CD4-positive, alpha-beta T cell (primary cell): ENCODE data around the gene VEGFC. TPM values are rescaled to one million over a fixed set of nuclear protein-coding genes. Genes with fewer than 3 reads are reported as not detected.

ENCODE experiments used
- ATAC-seq: fragments of 200-7000 bp; cut with Tn5 transposase; one replicate; pipeline ENCODE4 v1.10.0; 2022; ENCODE audit warnings: mild to moderate bottlenecking; ENCODE audit not compliant: poor library complexity
- CTCF ChIA-PET: fragments of 350-600 bp; sonication (Branson Sonifier 250); formaldehyde crosslinking; loops from one replicate; lab custom pipeline; 2021; ENCODE audit warnings: antibody characterized with exemption, inconsistent platforms; lab: Charles Lee
- POLR2A ChIA-PET: fragments of 350-600 bp; sonication (Branson Sonifier 250); formaldehyde crosslinking; loops from one replicate; lab custom pipeline; 2021; ENCODE audit warnings: antibody characterized with exemption, inconsistent platforms; lab: Charles Lee
- DNase-seq, 14 experiments: peaks; one replicate each; pipeline ENCODE4 v3.0.0-alpha.2; 2013 to 2020; ENCODE audit warnings: mixed read lengths in 2 of 14
- H3K27ac ChIP-seq, 2 donors: one replicate each; pipeline versions ENCODE4 v1.5.1 to v1.7.0; 2013; ENCODE audit warnings: low read length in 2 of 2, low read depth in 1 of 2, mild to moderate bottlenecking in 1 of 2
- H3K27me3 ChIP-seq, 2 experiments: 1 replicate in 1 of 2; 2 replicates in 1 of 2; pipeline versions ENCODE4 v1.6.1 to v1.7.0; 2013; ENCODE audit warnings: low read length in 2 of 2, control low read depth in 1 of 2, mild to moderate bottlenecking in 1 of 2, moderate library complexity in 1 of 2; ENCODE audit not compliant: insufficient read depth in 2 of 2, control insufficient read depth in 1 of 2
- H3K36me3 ChIP-seq: one replicate; pipeline ENCODE4 v1.6.1; 2013; ENCODE audit warnings: low read length, control low read depth; ENCODE audit not compliant: insufficient read depth
- H3K4me1 ChIP-seq: one replicate; pipeline ENCODE4 v1.6.1; 2013; ENCODE audit warnings: low read length, control low read depth; ENCODE audit not compliant: insufficient read depth
- H3K4me3 ChIP-seq: one replicate; pipeline ENCODE4 v1.5.1; 2013; ENCODE audit warnings: mild to moderate bottlenecking, low read length, moderate library complexity
- H3K9me3 ChIP-seq, 2 experiments: 1 replicate in 1 of 2; 2 replicates in 1 of 2; pipeline versions ENCODE4 v1.6.1 to v1.7.0; 2013; ENCODE audit warnings: low read length in 2 of 2, mild to moderate bottlenecking in 2 of 2, control low read depth in 1 of 2, moderate library complexity in 1 of 2; ENCODE audit not compliant: control insufficient read depth in 1 of 2, insufficient read depth in 1 of 2
- H3K27ac Mint-ChIP-seq: one replicate; pipeline ENCODE4 v1.8.0; 2020; ENCODE audit warnings: mixed read lengths
- H3K27me3 Mint-ChIP-seq: one replicate; pipeline ENCODE4 v1.8.0; 2021; ENCODE audit warnings: mixed read lengths
- H3K36me3 Mint-ChIP-seq: one replicate; pipeline ENCODE4 v1.8.0; 2021; ENCODE audit warnings: low read depth, mixed read lengths
- H3K4me1 Mint-ChIP-seq: one replicate; pipeline ENCODE4 v1.8.0; 2021; ENCODE audit warnings: low read depth, mixed read lengths
- H3K4me3 Mint-ChIP-seq: one replicate; pipeline ENCODE4 v1.8.0; 2020; ENCODE audit warnings: mild to moderate bottlenecking, mixed read lengths
- H3K9me3 Mint-ChIP-seq: one replicate; pipeline ENCODE4 v1.8.0; 2020; ENCODE audit warnings: mixed read lengths
- CTCF ChIP-seq: fragments of 200-600 bp; IDR thresholded peaks from one replicate; pipeline ENCODE4 v1.8.0; 2022; ENCODE audit warnings: antibody characterized with exemption, mild to moderate bottlenecking
- intact Hi-C, 2 experiments: fragments of 100-400 bp; cut with DNase I in 1 of 2; cut with micrococcal nuclease in 1 of 2; formaldehyde crosslinking; loops; one replicate each; pipeline versions ENCODE4 v1.15.1 to v1.9.0; 2023 to 2025; cut with DNase I, micrococcal nuclease
- total RNA-seq, 174 experiments: library from RNA in 2 of 174; stranded (reverse) in 2 of 174; gene quantifications; one replicate each; pipeline ENCODE4 v1.2.3 and lab custom pipeline; 2021 to 2026

VEGFC gene
- total RNA-seq, 2 experiments from 2014 or later: not detected

DNA sequence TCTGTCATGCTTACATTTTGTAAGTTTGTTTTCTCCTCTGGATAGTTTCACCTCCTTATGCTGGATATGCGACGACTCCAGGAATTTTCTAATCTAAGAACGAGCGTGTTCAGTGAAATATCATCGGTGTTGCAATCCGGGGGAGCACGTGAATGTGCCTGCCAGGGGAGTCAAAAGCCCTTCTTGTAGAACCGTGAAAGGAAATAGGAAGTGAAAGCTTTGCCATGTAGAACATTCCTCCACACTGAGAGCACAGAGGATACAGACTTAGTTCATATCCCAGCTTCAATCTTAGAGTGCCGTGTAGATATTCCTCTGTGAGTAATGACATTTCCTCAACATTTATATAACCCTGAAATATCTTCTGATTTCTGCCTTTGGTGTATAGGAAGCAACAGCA lies 121.2 kb downstream of the VEGFC start:
- intact Hi-C loops: no loop called here
- Mint-ChIP-seq H3K27ac (no peak overlapping the region), H3K4me1 (no peaks in the 10 kb centered on the region), H3K36me3 (no peaks in the 10 kb centered on the region), H3K9me3 (peaks cover 3% of the 10 kb centered on the region), H3K27me3 (no peaks in the 10 kb centered on the region), H3K4me3 (no peak overlapping the region)
- Histone ChIP-seq H3K4me1 (no peaks in the 10 kb centered on the region), H3K9me3 (no peaks in the 10 kb centered on the region), H3K36me3 (no peaks in the 10 kb centered on the region), H3K4me3 (no peak overlapping the region), H3K27me3 (no peaks in the 10 kb centered on the region), H3K27ac (no peak overlapping the region)
- CTCF ChIA-PET: no interaction called here
- TF ChIP-seq CTCF: no peak
- DNase-seq: no peak
- no peak for ATAC-seq
- POLR2A ChIA-PET: no interaction called here

GRCh38 chr4:176668324-176668723 lies 124.4 kb downstream of the VEGFC start:
- H3K27ac ChIP-seq: no peak overlapping the region
- no peaks in the 10 kb centered on the region for H3K36me3 Mint-ChIP-seq
- H3K4me1 ChIP-seq: no peaks in the 10 kb centered on the region
- ChIA-PET CTCF (interaction anchor here (1.7 kb wide), 1 partner anchor 10 kb away, joined by 5 read pairs; no protein-coding TSS in a partner anchor), POLR2A (no interaction called here)
- ATAC-seq (no peak), DNase-seq (no peak)
- intact Hi-C loops: no loop called here
- H3K4me3 ChIP-seq: no peak overlapping the region
- H3K9me3 Mint-ChIP-seq: peaks cover 2% of the 10 kb centered on the region
- no peak overlapping the region for H3K27ac Mint-ChIP-seq
- H3K9me3 ChIP-seq: peaks cover 0 to 3% of the 10 kb centered on the region in 2 experiments
- H3K27me3 Mint-ChIP-seq: no peaks in the 10 kb centered on the region
- H3K4me1 Mint-ChIP-seq: no peaks in the 10 kb centered on the region
- no peak overlapping the region for H3K4me3 Mint-ChIP-seq
- no peak for TF ChIP-seq CTCF
- no peaks in the 10 kb centered on the region for H3K36me3 ChIP-seq
- no peaks in the 10 kb centered on the region for H3K27me3 ChIP-seq

- H3K4me1 Mint-ChIP-seq: no peaks in the 10 kb centered on the region
- H3K27ac ChIP-seq: no peak overlapping the region
- no peak overlapping the region for H3K27ac Mint-ChIP-seq
These were observed 127.8 kb downstream of the VEGFC start for GRCh38 chr4:176664964-176665363.

More at GRCh38 chr4:176664964-176665363, 127.8 kb downstream of the VEGFC start:
- Mint-ChIP-seq H3K36me3 (no peaks in the 10 kb centered on the region), H3K4me3 (no peak overlapping the region), H3K27me3 (no peaks in the 10 kb centered on the region), H3K9me3 (peaks cover 4% of the 10 kb centered on the region)
- Histone ChIP-seq H3K9me3 (peaks cover 0 to 4% of the 10 kb centered on the region in 2 experiments), H3K36me3 (no peaks in the 10 kb centered on the region), H3K4me3 (no peak overlapping the region), H3K4me1 (no peaks in the 10 kb centered on the region), H3K27me3 (no peaks in the 10 kb centered on the region)
- DNase-seq (no peak), ATAC-seq (no peak)
- intact Hi-C loops: no loop called here
- ChIA-PET CTCF (no interaction called here), POLR2A (no interaction called here)
- no peak for TF ChIP-seq CTCF
